GM18870 (cell line): ENCODE results near the gene NTNG1.
A peak's percentile ranks its signal among the peaks of the same experiment; 100 is the strongest.

Experiments used
- ATAC-seq: cut with Tn5 transposase; IDR thresholded peaks from one replicate; pipeline ENCODE4 v1.9.1; 2021; ENCODE audit warnings: moderate library complexity; ENCODE audit not compliant: unreplicated experiment

NTNG1 gene

GRCh38 chr1:107254306-107254705, 113.5 kb downstream of the NTNG1 start:
- ATAC-seq, result no peak

DNA sequence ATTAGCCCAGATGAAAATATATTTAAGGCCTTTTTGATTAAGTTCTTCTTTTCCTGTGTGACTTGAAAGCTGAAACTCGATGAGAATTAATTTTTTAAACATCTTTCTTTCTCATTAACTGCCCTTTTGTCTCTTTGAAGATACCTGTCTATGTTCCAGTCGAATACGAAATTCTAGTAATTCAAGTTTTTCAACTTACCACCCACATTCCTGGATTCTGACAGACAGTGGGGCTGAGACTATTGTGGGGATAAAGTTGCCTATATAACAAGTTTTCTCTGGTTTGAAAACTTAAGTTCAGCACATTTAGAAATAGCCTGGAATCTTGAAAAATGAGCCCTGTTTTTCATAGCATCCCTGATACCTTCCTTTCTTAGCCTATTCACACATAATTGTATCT, 114.6 kb downstream of the NTNG1 start:
- ATAC-seq, result no peak

DNA sequence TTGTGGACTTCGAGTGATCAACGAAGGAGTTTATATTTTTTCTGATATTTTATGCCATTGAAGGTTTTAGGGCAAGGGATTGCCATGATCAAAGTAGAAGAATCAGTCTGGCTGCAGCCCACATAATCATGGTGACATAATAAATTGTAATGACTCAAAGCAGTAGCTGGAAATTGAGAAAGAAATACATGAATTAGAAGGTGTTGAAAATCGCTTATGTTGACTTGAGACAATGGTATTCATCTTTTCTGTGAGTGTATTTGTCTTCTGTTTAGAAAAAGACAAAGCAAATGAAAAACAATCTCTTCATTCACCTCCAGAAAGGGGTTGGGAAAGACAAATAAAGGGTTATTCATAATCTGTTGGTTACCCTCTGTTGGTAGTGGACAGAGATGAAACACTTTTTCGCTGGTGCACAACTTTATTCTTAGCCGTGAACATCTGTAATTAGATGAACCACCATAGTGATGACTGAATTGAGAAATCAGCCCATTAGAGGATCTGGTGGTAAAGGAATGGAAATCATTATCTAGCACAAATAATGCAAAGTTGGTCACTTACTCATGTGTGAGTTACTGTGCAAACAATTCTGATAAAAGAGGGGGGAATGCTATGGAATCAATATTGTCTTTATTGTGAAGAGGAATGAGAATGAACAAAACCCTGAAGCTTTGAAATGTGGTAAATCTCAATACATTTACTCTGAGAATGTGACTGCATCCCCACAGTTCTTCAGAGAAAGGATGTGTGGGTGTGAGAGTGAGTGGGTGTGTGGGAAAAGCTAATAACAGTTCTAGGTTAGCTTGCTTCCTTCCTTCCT, 121.8 kb downstream of the NTNG1 start:
- no peak for ATAC-seq

- ATAC-seq, result no peak
Observed at GRCh38 chr1:107263291-107263915, 122.6 kb downstream of the NTNG1 start.

DNA sequence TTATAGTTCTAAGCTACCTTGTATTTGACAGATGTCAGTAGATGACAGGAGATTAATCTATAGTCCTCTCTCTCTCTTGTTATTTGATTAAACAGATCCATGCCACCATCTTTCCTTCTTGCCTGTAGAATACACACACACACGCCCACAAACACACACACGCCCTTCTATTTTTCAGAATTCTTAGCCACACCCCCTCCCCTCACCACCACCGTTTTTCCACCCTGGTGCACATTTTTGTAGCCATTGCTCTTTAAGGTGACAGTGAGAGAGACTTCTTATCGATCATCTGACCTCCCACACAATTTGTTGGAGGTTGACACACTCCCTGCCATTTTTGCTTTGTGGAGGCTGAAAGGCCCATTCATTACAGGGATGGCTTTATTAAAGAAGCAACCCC, 123.2 kb downstream of the NTNG1 start:
- ATAC-seq, result no peak

DNA sequence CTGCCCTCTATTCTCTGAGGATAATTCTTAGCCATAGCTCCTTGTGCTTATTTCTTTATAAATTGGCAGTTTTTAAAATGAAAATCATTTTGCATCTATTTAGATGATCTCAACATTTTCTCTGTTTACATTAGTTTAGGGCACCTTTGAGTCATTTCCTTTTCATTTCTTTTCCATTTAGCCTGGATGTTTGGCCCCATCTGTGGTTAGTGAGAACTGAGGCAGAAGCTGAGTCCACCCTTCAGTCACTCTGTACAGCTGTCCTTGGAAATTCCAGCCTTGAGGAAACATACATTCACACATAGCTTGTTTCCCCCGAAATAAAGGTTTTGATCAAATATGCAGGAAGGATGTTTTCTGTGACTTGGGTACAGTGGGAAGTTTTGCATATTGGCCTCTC, 123.7 kb downstream of the NTNG1 start:
- no peak for ATAC-seq

DNA sequence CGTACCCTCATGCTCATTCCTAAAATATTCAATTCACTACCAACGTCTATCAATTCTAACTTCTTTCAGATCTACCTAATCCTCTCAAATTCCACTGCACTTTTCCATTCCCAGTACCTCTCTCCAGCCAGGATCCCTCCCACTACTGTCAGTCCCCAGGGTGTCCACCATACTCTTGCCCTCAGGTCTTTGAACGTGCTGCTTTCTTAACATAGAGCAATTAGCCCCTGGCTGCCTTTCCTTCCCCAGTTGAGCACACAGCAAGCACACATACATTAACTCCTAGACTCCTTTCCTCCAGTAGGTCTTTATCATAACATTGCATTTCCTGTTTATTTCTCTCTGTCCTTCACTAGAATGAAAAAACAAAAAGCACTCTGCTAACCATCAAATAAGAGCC, 126.7 kb downstream of the NTNG1 start:
- ATAC-seq, result no peak

GRCh38 chr1:107272321-107272720, 131.5 kb downstream of the NTNG1 start:
- ATAC-seq, result no peak

- no peak for ATAC-seq
Observed at GRCh38 chr1:107273515-107273914, 132.7 kb downstream of the NTNG1 start.

DNA sequence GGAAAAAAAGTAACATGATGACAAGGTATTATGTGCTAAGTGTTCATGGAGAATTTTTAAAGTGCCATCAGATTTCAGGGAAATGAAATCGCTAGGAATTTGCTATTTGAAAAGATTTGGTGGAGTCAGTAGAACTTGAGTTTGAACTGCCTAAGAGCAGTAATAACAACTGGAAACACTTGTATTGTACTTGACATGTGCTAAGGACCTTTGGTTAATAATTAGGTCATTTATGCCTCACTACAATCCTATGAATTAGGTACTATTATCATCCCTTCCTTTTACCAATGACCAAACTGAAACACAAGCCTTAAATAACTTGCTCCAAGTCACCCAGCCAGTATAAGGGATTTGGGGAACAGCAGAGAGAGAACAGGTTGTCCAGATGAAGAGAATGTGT, 133.4 kb downstream of the NTNG1 start:
- ATAC-seq, result no peak

- no peak for ATAC-seq
Observed at GRCh38 chr1:107276247-107276646, 135.4 kb downstream of the NTNG1 start.

DNA sequence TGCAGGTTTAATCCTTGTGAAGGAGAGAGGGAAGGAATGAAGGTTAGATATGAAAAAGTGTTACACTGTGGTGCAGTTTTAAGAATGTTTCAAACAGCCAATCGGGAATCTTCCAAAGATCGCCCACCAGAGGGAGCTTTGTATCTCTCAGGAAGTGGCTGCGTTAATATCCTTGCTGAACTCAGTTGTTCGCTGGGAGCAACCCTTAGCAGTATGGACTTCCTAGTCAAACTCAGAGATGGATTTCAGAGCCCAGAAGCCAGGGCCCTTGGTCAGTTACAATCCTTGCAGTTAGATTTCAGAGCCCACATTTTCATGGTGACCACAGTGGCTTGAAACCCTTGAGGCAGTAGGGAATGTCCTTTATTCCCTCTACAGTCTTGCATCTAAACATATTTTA, 136.2 kb downstream of the NTNG1 start:
- ATAC-seq, result no peak

- ATAC-seq, result no peak
Observed at GRCh38 chr1:107286125-107286524, 145.3 kb downstream of the NTNG1 start.

GRCh38 chr1:107291987-107292386, 151.1 kb downstream of the NTNG1 start:
- ATAC-seq, result no peak

DNA sequence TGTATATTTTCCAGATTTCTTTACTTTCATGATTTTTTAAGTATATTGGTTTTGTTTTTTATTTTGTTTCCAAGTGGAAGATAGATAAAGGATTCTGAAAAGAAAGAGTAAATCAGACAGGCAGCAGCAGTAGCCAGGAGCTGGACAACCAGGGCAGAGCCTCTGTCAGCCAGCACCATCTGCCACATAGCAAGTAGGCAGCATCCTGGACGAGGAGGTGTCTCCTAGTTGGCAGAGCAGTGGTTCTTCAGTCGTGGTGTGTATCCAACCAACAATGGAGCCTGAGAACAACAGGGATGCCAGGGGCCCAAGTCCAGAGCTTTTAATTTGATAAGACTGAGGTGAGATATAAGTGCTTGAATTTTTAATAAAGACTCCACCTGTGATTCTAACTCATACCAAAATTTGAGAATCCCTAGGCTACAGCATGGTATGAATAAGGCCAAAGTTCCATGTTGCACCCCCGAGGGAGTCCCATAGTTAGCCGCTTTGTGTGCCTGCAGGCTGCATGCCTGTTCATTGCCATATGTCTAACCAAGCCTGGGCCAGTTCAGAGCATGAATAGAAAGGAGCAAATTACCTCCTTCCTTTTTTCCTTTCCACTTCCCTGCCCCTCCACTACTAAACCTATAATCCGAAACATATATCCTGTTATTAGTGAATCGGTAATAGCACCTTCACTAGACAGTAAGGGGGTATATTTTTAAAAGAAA, 153.2 kb downstream of the NTNG1 start:
- ATAC-seq, result no peak

DNA sequence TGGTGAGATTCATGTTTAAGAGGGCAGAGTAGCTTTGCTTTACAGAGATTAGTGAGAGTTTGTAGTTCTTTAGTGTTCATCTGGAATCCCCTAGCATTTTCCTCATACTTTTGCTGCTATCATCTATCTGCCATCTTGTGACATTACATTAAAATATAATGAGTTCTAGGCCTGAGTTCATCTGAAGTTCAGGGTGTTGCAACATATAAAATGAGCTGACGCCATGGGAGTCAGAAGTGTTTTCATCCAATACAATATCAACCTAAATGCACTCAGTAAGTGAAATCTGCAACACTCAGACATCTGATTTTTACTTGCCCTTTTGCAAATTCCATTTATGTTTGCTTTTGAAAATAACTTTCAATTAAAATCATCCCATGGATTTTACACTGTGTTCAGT, 153.8 kb downstream of the NTNG1 start:
- ATAC-seq, result no peak

DNA sequence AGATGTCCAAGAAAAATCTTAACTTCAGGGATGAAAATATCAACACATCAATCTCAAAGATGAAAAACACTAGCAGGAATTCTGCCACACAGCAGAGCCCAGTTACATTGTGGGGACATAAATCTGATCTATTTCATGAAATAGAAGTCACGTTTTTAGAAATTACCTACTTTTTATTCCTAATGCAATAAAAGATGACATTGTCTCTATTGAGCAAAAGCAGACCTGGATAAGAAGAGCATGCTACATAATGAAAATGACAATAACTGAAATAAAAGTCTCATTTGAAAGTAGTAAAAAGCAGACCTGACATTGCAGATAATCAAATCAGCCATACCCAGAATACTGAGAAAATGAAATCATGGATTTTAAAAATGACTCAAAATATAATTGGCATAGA, 156.8 kb downstream of the NTNG1 start:
- no peak for ATAC-seq

GRCh38 chr1:107298526-107298925, 157.7 kb downstream of the NTNG1 start:
- no peak for ATAC-seq

GRCh38 chr1:107299521-107299920, 158.7 kb downstream of the NTNG1 start:
- no peak for ATAC-seq

- ATAC-seq, result peak; percentile 42
Observed at GRCh38 chr1:107309962-107310361, 169.1 kb downstream of the NTNG1 start.

- no peak for ATAC-seq
Observed at GRCh38 chr1:107315652-107316051, 174.8 kb downstream of the NTNG1 start.

GRCh38 chr1:107318932-107319331, 178.1 kb downstream of the NTNG1 start:
- no peak for ATAC-seq
